Measurements from ENCODE around the gene DENND1A. TPM values are rescaled to one million over a fixed set of nuclear protein-coding genes. Genes with fewer than 3 reads are reported as not detected.
"Not testable (repeated sequence)": the region's sequence is repeated elsewhere in the genome, so short reads cannot be mapped to it uniquely, and the experiment has no call there.

Gene DENND1A
- total RNA-seq, 1 experiment from 2014 or later: 19.7 TPM

GRCh38 chr9:123637945-123638634, 291.8 kb downstream of the DENND1A start:
- in situ Hi-C loops (cut with HindIII; ENCODE audit: low pct_unique_long_range_greater_than_20kb, low sequenced_read_pairs) (no loop called here), intact Hi-C loops (cut with micrococcal nuclease; ENCODE audit: unreplicated experiment) (no loop called here)
- ATAC-seq: no peak
- Histone ChIP-seq H3K36me3 (ENCODE audit: control insufficient read depth, insufficient read depth, low read length) (no peaks in the 10 kb centered on the region), H3K4me1 (ENCODE audit: control insufficient read depth, insufficient read depth, low read length) (no peaks in the 10 kb centered on the region), H3K27me3 (ENCODE audit: control insufficient read depth, insufficient read depth, low read length) (no peaks in the 10 kb centered on the region), H3K4me3 (ENCODE audit: low read depth in 2 of 2, low read length in 2 of 2) (no peak overlapping the region), H3K27ac (ENCODE audit: low read length) (no peak overlapping the region), H3K9me3 (ENCODE audit: control insufficient read depth, insufficient read depth, low read depth, low read length) (no peaks in the 10 kb centered on the region)
- ChIA-PET POLR2A (no interaction called here), CTCF (no interaction called here)
- TF ChIP-seq POLR2AphosphoS5 (IDR thresholded peaks at IDR 0.05; ENCODE audit: low read depth, low read length) (no peak), TCF7L2 (IDR thresholded peaks at IDR 0.05; ENCODE audit: low read depth, low read length) (no peak), CTCF (IDR thresholded peaks at IDR 0.05) (no peak), SIN3A (IDR thresholded peaks at IDR 0.05; ENCODE audit: borderline replicate concordance, insufficient read depth, low read depth, low read length) (no peak)
- TF ChIP-seq, protein P1, sequence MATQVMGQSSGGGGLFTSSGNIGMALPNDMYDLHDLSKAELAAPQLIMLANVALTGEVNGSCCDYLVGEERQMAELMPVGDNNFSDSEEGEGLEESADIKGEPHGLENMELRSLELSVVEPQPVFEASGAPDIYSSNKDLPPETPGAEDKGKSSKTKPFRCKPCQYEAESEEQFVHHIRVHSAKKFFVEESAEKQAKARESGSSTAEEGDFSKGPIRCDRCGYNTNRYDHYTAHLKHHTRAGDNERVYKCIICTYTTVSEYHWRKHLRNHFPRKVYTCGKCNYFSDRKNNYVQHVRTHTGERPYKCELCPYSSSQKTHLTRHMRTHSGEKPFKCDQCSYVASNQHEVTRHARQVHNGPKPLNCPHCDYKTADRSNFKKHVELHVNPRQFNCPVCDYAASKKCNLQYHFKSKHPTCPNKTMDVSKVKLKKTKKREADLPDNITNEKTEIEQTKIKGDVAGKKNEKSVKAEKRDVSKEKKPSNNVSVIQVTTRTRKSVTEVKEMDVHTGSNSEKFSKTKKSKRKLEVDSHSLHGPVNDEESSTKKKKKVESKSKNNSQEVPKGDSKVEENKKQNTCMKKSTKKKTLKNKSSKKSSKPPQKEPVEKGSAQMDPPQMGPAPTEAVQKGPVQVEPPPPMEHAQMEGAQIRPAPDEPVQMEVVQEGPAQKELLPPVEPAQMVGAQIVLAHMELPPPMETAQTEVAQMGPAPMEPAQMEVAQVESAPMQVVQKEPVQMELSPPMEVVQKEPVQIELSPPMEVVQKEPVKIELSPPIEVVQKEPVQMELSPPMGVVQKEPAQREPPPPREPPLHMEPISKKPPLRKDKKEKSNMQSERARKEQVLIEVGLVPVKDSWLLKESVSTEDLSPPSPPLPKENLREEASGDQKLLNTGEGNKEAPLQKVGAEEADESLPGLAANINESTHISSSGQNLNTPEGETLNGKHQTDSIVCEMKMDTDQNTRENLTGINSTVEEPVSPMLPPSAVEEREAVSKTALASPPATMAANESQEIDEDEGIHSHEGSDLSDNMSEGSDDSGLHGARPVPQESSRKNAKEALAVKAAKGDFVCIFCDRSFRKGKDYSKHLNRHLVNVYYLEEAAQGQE (IDR thresholded peaks at IDR 0.05; ENCODE audit: insufficient read depth in 1 of 2, low read depth in 2 of 2, low read length in 1 of 2): no peak
- BruUV-seq (replicated peaks): no TSS peak
- no peak for DNase-seq (ENCODE audit: low read depth, low spot score)

GRCh38 chr9:123637606-123637944, 292.4 kb downstream of the DENND1A start:
- no peaks in the 10 kb centered on the region for H3K9me3 ChIP-seq (ENCODE audit: control insufficient read depth, insufficient read depth, low read depth, low read length)
- no peaks in the 10 kb centered on the region for H3K36me3 ChIP-seq (ENCODE audit: control insufficient read depth, insufficient read depth, low read length)
- DNase-seq (ENCODE audit: low read depth, low spot score) (no peak), ATAC-seq (no peak)
- CTCF ChIA-PET: no interaction called here
- in situ Hi-C loops (cut with HindIII; ENCODE audit: low pct_unique_long_range_greater_than_20kb, low sequenced_read_pairs): no loop called here
- no TSS peak for BruUV-seq (replicated peaks)
- H3K27me3 ChIP-seq (ENCODE audit: control insufficient read depth, insufficient read depth, low read length): no peaks in the 10 kb centered on the region
- H3K4me1 ChIP-seq (ENCODE audit: control insufficient read depth, insufficient read depth, low read length): no peaks in the 10 kb centered on the region
- POLR2A ChIA-PET: no interaction called here
- no peak overlapping the region for H3K27ac ChIP-seq (ENCODE audit: low read length)
- no peak overlapping the region for H3K4me3 ChIP-seq (ENCODE audit: low read depth in 2 of 2, low read length in 2 of 2)
- TF ChIP-seq, protein P1 (IDR thresholded peaks at IDR 0.05; ENCODE audit: insufficient read depth in 1 of 2, low read depth in 2 of 2, low read length in 1 of 2): no peak
- TF ChIP-seq CTCF (IDR thresholded peaks at IDR 0.05): no peak
- TF ChIP-seq SIN3A (IDR thresholded peaks at IDR 0.05; ENCODE audit: borderline replicate concordance, insufficient read depth, low read depth, low read length): no peak
- TF ChIP-seq POLR2AphosphoS5 (IDR thresholded peaks at IDR 0.05; ENCODE audit: low read depth, low read length): no peak
- no peak for TF ChIP-seq TCF7L2 (IDR thresholded peaks at IDR 0.05; ENCODE audit: low read depth, low read length)
- intact Hi-C loops (cut with micrococcal nuclease; ENCODE audit: unreplicated experiment): no loop called here

GRCh38 chr9:123636805-123637204, 293.1 kb downstream of the DENND1A start:
- H3K4me3 ChIP-seq (ENCODE audit: low read depth in 2 of 2, low read length in 2 of 2); POLR2A ChIA-PET; intact Hi-C loops (cut with micrococcal nuclease; ENCODE audit: unreplicated experiment); H3K27ac ChIP-seq (ENCODE audit: low read length); in situ Hi-C loops (cut with HindIII; ENCODE audit: low pct_unique_long_range_greater_than_20kb, low sequenced_read_pairs); BruUV-seq (replicated peaks); DNase-seq (ENCODE audit: low read depth, low spot score); H3K36me3 ChIP-seq (ENCODE audit: control insufficient read depth, insufficient read depth, low read length); H3K9me3 ChIP-seq (ENCODE audit: control insufficient read depth, insufficient read depth, low read depth, low read length); CTCF ChIA-PET; H3K27me3 ChIP-seq (ENCODE audit: control insufficient read depth, insufficient read depth, low read length); ATAC-seq; H3K4me1 ChIP-seq (ENCODE audit: control insufficient read depth, insufficient read depth, low read length): not testable (repeated sequence)
